Astrocyte of the cerebellum (primary cell): ENCODE data around the gene CAMK1.
"Not testable (repeated sequence)": the region's sequence is repeated elsewhere in the genome, so short reads cannot be mapped to it uniquely, and the experiment has no call there.

Experiments
- DNase-seq: peaks from one replicate; pipeline ENCODE4 v3.0.0-alpha.2; 2011; ENCODE audit warnings: low read depth
- H3K4me3 ChIP-seq: 2 replicates; pipeline ENCODE4 v1.5.1; 2011; ENCODE audit warnings: mild to moderate bottlenecking, low read depth, low read length, moderate library complexity
- CTCF ChIP-seq: IDR thresholded peaks from 2 replicates; pipeline ENCODE4 v1.5.1; 2012; ENCODE audit warnings: low read length, low read depth, moderate library complexity, mild to moderate bottlenecking; ENCODE audit errors: missing control alignments
- in situ Hi-C: cut with HindIII; loops from 2 replicates; pipeline ENCODE4 v1.10.0; 2017; ENCODE audit warnings: low sequenced_read_pairs

CAMK1 gene

DNA sequence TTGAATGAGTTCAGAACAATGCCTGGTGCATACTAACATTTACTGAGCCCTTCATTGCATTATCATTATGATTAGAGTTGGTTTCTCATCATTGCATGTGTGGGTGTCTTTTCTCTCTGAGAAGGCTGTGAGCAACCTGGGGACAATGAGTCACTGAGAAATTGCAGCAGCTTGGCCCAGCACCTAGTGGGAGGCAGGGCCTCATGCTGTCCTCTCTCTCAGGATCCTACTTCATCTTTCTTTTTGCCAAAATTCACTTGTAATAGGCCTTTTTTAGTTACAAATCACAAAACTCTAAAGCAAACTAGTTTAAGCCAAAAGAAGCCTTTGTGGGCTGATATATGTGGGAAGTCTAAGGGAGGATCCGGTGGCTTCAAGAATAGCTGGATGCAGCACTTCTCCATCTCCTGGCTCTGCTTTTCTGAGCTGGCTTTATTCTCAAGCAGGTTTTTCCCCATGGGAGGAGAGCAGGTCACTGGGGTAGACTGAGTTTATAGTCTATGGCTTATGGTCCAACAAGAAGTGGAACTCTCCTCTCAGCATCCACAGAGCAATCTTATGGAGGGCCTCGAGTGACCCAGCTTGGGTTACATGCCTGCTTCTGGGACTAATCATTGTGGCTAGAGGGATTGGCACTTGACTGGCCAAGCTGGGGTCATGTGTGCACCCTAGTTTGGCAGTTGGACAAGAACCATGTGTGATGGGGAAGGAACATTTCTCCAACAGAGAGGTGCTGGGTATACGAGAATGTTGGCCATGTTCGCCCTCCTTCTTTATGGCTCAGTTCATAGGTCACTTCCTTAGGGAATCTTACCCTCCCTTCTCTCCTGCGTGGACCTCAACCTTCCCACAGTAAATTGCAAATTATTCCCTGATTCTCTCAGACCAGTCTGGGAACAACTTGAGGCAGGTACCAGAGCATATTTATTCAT is 8.7 kb upstream of the CAMK1 start:
- in situ Hi-C loops: no loop called here
- H3K4me3 ChIP-seq: no peak overlapping the region
- no peak for DNase-seq
- TF ChIP-seq CTCF: no peak

- H3K4me3 ChIP-seq: no peak overlapping the region
- in situ Hi-C loops: no loop called here
- TF ChIP-seq CTCF: no peak
- DNase-seq: no peak
These were observed 7.9 kb upstream of the CAMK1 start for GRCh38 chr3:9777694-9778021.

DNA sequence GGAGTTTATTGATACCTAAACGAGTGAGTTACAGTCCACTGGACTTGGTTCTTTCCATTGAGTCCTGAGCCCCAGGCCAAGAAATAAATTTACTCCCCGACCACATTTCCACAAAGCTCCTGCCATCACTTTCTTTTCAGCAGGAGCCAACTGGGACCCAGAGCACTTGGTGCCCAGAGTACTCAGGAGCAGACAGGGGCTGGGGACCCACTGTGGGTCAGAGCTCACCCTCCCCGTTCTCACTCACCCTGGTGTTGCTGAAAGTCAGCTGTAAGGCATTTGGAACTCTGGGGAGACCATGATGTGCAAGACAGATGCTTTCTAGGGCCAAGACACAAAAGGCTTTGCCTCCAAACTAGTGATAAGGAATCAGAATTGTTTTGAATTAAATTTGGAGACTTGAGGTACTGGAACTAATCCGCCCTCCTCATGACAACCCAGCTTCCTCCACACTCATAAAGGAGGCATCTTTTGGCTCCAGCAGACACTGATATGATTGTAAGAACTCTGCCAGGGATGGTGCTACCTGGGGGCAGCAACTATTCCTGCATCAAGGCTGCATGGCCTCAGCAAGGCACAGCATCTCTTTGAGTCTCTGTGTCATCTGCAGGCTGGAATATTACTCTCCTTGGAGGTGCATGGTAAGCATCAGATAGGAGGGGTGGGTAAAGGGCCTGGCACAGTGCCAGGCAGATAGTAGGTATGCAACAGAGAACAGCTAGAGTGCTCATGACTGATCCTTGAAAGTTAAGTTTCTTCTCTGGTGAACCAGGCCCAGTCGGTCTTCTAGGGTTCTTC is 7.3 kb upstream of the CAMK1 start:
- DNase-seq: no peak
- H3K4me3 ChIP-seq: no peak overlapping the region
- in situ Hi-C loops: no loop called here
- no peak for TF ChIP-seq CTCF

DNA sequence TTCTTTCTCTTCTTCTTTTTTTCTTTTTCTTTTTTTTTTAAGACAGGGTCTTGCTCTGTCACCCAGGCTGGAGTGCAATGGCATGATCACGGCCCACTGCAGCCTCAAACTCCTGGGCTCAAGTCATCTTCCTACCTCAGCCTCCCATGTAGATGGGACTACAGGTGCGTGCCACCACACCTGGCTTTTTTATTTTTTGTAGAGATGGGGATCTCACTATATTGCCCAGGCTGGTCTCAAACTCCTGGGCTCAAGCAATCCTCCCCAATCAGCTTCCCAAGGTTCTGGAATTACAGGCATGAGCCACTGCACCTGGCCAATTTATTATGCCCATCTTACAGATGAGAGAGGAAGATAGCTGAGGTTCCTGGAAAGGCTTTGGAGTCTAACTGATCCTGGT is 1.3 kb upstream of the CAMK1 start:
- in situ Hi-C loops, DNase-seq: not testable (repeated sequence)

DNA sequence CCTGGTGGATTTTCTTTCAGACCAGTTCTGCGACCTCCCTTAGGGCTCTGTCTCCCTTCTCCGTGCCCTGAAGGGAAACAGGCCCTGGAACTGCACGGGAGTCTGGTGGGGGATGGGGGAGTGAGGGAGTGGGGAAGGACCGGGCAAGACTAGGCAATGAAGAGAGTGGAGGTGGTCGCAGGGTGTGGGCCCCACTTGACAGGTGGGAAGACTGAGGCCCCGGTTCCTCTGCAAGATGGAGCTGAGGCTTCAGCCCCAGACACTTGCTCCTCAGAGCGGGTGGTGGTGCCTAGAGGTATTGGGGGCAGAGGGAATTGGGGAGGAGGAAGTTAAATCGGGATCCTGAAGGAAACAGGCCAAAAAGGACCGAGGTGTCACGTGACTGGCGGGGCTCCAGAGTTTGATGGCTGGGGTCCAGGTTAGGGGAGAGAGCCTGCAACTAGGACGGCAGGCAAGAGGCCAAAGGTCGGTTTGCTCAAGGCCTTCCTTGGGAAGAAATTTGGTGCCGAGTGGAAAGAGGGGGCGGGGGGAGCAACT is 597 bp upstream of the CAMK1 start:
- in situ Hi-C loops: no loop called here
- DNase-seq: no peak
- TF ChIP-seq CTCF: no peak
- peak overlapping the region; percentile 55 for H3K4me3 ChIP-seq

More for the DNA sequence above, 1.3 kb upstream of the CAMK1 start:
- H3K4me3 ChIP-seq: not testable (repeated sequence)

- H3K4me3 ChIP-seq: peak overlapping the region; percentile 55
- in situ Hi-C loops: no loop called here
- no peak for TF ChIP-seq CTCF
- DNase-seq: no peak
These were observed 735 bp downstream of the CAMK1 start for GRCh38 chr3:9769012-9769411.
